Muscle layer of colon (tissue), 2 donors: Measurements from ENCODE around the gene SMG7.

Source experiments
- H3K27ac ChIP-seq: one replicate; pipeline ENCODE4 v1.7.0; 2013; ENCODE audit warnings: low read depth, mild to moderate bottlenecking, low read length, moderate library complexity
- H3K27me3 ChIP-seq, 2 donors: one replicate each; pipeline ENCODE4 v1.7.0; 2013; ENCODE audit warnings: low read length in 2 of 2, mild to moderate bottlenecking in 2 of 2; ENCODE audit not compliant: insufficient read depth in 2 of 2, control insufficient read depth in 1 of 2
- H3K36me3 ChIP-seq: one replicate; pipeline ENCODE4 v1.7.0; 2013; ENCODE audit warnings: mild to moderate bottlenecking, low read length; ENCODE audit not compliant: insufficient read depth
- H3K4me1 ChIP-seq: one replicate; pipeline ENCODE4 v1.7.0; 2013; ENCODE audit warnings: mild to moderate bottlenecking, low read length; ENCODE audit not compliant: insufficient read depth
- H3K4me3 ChIP-seq, 2 donors: one replicate each; pipeline ENCODE4 v1.7.0; 2013; ENCODE audit warnings: low read length in 2 of 2, low read depth in 1 of 2, mild to moderate bottlenecking in 1 of 2, moderate library complexity in 1 of 2
- H3K9ac ChIP-seq: one replicate; pipeline ENCODE4 v1.7.0; 2013; ENCODE audit warnings: low read length
- H3K9me3 ChIP-seq: one replicate; pipeline ENCODE4 v1.7.0; 2013; ENCODE audit warnings: mild to moderate bottlenecking, low read length
- donor health status: abdominal sarcoma.
- donor health status: Adenocarcinoma of cecum.

SMG7 gene

DNA sequence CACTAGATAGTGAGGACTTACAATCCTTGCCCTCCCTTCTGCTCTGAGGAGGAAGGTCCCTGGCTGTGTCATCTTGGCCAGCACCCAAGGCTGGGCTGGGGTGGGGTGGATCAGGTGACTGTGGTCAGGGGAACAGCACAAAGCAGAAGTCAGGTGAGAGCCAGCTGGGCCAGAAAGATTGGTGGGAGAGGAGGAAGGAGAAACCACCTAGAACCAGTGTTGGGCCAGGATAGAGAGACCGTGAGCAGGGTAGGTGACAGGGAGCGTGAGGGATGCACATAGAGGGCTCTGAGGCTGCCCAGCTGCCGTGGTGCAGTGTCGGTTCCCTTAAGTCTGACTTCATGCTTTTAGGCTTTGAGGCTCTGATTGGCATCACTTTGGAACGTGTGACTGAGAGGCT is 95.3 kb downstream of the SMG7 start:
- Histone ChIP-seq H3K27me3 (no peaks in the 10 kb centered on the region), H3K36me3 (no peaks in the 10 kb centered on the region), H3K9me3 (no peaks in the 10 kb centered on the region), H3K9ac (no peak overlapping the region), H3K4me1 (peaks cover 12% of the 10 kb centered on the region), H3K4me3 (no peak overlapping the region), H3K27ac (no peak overlapping the region)

DNA sequence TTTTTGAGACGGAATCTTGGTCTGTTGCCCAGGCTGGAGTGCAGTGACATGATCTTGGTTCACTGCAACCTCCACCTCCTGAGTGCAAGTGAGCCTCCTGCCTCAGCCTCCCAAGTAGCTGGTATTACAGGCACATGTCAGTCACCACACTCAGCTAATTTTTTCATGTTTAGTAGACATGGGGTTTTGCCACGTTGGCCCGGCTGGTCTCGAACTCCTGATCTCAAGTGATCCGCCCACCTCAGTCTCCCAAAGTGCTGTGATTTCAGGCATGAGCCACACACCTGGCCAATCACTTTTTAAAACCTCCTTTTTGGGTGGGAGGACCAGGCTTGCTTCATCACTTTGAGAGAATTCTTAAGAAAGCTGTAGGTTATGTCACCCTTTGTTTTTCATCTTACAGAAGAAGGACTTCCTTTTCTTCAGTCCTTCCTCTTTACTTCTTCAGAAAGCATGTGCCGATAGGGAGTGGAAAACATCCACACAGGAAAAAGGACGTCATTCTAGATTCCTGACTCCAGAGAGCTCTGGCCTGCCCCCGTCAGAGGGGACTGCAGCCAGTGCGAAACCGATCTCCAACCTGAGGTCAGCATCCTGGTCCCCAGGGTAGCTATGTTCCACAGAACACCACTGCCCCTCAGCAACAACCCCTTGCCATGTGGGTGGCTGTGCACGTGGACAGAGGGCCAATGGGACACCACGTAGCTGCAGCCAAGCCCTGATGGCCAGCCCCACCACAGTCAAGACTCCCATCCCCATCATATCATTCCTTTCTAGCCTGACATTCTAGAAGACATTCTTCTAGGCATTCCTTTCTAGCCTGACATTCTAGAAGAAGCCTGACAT is 96.1 kb downstream of the SMG7 start:
- Histone ChIP-seq H3K4me1 (peaks cover 12% of the 10 kb centered on the region), H3K27ac (no peak overlapping the region), H3K9ac (no peak overlapping the region), H3K27me3 (no peaks in the 10 kb centered on the region), H3K4me3 (no peak overlapping the region), H3K36me3 (no peaks in the 10 kb centered on the region), H3K9me3 (no peaks in the 10 kb centered on the region)

DNA sequence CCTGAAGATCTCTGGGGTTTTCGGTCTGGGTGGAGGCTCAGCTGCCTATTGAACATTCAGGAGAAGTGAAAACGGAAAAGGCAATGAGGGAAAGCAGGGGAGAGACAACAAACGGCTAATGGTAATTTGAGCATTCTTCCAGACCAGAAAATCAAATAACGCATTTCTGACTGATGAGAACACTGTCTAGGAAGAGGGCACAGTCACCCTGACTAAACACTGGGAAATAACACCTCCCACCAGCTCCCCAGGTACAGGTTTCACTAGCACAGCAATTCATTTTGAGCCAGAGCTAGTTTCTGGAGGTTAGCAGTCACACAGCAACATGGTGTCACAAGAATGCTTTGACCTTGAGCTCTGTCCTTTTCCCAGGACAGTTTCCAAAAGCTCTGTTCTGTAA is 96.8 kb downstream of the SMG7 start:
- no peaks in the 10 kb centered on the region for H3K27me3 ChIP-seq
- no peaks in the 10 kb centered on the region for H3K36me3 ChIP-seq
- H3K27ac ChIP-seq: no peak overlapping the region
- no peaks in the 10 kb centered on the region for H3K9me3 ChIP-seq
- H3K9ac ChIP-seq: no peak overlapping the region
- H3K4me1 ChIP-seq: peaks cover 12% of the 10 kb centered on the region
- no peak overlapping the region for H3K4me3 ChIP-seq

DNA sequence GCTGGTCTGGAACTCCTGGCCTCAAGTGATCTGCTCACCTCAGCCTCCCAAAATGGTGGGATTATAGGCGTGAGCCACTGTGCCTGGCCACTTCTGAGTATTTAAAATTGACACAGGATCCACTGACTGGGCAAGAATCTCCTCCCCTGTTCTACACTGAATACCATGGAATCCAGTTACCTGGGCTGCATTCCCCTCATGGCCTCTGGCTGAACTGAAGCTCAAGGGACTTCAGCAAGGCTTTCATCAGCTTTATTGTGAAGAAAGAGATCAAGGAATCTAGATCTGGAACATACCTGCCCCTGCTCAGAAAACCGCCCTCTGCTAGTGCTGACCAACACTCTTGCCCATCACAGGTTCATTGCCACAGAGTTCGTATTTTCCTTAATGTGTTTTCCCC is 97.5 kb downstream of the SMG7 start:
- no peak overlapping the region for H3K27ac ChIP-seq
- H3K9me3 ChIP-seq: no peaks in the 10 kb centered on the region
- no peak overlapping the region for H3K4me3 ChIP-seq
- no peaks in the 10 kb centered on the region for H3K36me3 ChIP-seq
- H3K4me1 ChIP-seq: peaks cover 12% of the 10 kb centered on the region
- H3K9ac ChIP-seq: no peak overlapping the region
- H3K27me3 ChIP-seq: no peaks in the 10 kb centered on the region

DNA sequence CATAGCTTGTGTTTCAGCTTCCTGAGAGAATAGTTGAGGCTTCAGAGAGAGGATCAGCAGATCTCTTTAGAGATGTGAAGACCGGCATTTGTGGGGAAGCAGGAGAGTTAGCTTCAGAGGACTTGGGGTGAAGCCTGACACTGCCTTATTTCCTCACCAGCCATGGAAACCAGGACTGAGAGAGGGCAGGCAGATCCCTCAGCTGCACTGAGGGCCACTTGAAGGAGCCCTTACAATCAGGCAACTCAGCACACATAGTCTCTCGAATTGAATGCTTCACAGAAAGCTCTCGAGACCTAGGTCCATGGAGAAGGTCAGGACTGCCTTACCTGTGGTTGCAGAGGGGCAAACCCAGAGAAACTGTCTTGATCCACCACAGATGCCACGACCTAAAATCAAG is 98.2 kb downstream of the SMG7 start:
- no peak overlapping the region for H3K9ac ChIP-seq
- H3K27me3 ChIP-seq: no peaks in the 10 kb centered on the region
- no peak overlapping the region for H3K4me3 ChIP-seq
- H3K27ac ChIP-seq: no peak overlapping the region
- no peaks in the 10 kb centered on the region for H3K9me3 ChIP-seq
- H3K36me3 ChIP-seq: no peaks in the 10 kb centered on the region
- H3K4me1 ChIP-seq: peaks cover 12% of the 10 kb centered on the region

DNA sequence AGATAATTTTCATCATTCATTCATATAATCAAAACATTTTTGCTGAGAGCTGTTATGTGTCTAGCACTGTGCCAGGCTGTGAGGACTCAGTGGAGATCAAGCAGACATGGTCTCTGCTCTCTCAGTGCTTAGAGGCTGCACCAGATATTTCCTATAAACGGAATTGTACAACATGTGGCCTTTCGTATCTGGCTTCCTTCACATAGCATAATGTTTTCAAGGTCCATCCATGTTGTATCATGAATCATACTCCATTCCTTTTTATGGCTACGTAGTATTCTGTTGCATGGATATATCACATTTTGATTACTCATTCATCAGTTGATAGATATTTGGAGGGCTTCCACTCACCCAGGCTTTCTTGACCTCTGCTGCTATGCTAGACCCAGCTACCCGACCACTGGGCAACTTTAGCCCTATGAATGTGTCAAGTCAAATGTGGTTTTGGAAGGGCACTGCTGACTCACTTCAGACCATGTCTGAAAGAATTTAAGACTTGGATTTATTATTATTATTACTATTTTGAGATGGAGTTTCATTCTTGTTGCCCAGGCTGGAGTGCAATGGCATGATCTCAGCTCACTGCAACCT is 99.5 kb downstream of the SMG7 start:
- Histone ChIP-seq H3K4me1 (peaks cover 12% of the 10 kb centered on the region), H3K4me3 (no peak overlapping the region), H3K36me3 (no peaks in the 10 kb centered on the region), H3K9me3 (no peaks in the 10 kb centered on the region), H3K27me3 (no peaks in the 10 kb centered on the region), H3K9ac (no peak overlapping the region), H3K27ac (no peak overlapping the region)

DNA sequence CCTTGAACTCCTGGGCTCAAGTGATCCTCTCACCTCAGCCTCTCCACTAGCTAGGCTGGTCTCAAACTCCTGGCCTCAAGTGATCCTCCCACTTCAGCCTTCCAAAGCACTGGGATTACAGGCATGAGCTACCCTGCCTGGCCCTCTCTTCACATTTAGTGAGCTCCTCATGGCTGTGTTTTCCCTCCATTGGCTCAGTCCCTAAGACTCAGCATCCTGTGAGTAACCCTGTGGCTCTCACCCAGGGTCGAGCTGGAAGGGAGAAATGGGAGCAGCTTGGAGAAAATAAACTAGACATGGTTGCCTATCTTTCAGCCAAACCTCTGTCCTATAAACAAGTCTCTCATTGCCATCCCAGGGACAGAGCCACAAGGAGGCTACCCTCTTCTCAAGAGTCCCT is 100.4 kb downstream of the SMG7 start:
- no peaks in the 10 kb centered on the region for H3K27me3 ChIP-seq
- no peak overlapping the region for H3K9ac ChIP-seq
- H3K4me1 ChIP-seq: peaks cover 6% of the 10 kb centered on the region
- H3K9me3 ChIP-seq: no peaks in the 10 kb centered on the region
- H3K36me3 ChIP-seq: no peaks in the 10 kb centered on the region
- no peak overlapping the region for H3K4me3 ChIP-seq
- H3K27ac ChIP-seq: no peak overlapping the region

DNA sequence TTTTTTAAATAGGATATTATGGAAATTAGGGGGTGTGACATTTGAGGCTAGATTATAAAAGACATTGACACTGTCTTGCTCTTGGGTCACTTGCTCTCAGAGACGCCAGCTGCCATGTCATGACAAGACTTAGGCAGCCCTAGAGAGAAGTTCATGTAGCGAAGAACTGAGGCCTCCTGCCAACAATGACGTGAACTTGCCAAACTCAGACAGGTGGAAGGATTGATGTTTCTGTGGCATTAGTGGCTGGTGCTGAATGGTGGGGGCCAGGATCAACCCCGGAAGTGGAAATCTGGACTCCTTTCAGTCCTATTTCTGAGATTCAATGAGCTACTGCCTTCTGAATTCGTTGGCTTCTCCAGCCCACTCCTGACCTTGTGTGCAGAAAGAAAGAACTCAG is 103.3 kb downstream of the SMG7 start:
- Histone ChIP-seq H3K4me3 (no peak overlapping the region), H3K27ac (no peak overlapping the region)

DNA sequence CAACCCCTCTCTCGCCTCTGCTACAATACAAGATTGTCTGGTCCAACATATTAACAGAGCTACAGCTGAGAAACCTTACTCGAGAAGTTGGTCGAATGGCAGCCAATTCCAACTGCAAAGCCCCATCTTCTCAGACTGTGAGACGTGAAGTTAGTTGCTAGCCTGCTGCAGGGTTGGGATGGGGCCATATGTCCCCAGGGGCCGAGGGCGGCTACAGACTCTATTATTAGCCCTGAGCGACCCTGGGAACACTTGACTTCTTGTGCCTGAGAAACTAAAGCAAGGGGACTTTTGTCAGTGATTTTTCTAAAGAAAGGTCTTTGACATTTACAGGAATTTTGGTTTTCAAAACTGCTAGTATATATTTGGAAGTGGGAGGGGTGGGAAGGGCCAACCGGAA is 104.2 kb downstream of the SMG7 start:
- H3K36me3 ChIP-seq: no peaks in the 10 kb centered on the region
- H3K27ac ChIP-seq: no peak overlapping the region
- H3K4me1 ChIP-seq: peaks cover 1% of the 10 kb centered on the region
- no peaks in the 10 kb centered on the region for H3K27me3 ChIP-seq
- H3K4me3 ChIP-seq: no peak overlapping the region
- no peaks in the 10 kb centered on the region for H3K9me3 ChIP-seq
- H3K9ac ChIP-seq: no peak overlapping the region

More for the DNA sequence above, 103.3 kb downstream of the SMG7 start:
- no peaks in the 10 kb centered on the region for H3K36me3 ChIP-seq
- H3K27me3 ChIP-seq: no peaks in the 10 kb centered on the region
- no peaks in the 10 kb centered on the region for H3K9me3 ChIP-seq
- no peak overlapping the region for H3K9ac ChIP-seq
- H3K4me1 ChIP-seq: peaks cover 6% of the 10 kb centered on the region

DNA sequence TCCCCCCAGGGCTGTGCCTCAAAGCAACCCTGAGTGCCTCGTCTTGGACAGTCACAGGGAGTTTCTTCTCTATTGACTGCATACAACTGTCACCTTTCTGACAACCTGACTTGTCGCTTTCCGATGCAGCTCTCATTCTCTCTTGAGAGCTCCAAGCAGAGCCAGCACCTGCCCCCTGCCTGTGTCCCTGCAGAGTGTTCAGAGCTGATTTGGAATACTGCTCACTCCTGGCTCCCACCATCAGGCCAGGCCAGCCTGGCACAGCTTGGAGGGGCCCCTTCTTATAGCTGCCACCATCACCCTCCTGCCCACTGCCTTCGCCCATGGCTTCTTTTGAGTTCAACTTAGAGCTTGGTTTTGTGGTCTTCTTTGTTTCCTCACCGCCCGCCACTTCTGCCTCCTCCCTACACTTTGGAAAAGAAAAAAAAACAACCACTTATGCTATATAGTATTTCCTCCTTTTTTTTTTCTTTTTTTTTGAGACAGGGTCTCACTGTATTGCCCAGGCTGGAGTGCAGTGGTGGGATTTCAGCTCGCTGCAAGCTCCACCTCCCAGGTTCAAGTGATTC is 105.7 kb downstream of the SMG7 start:
- Histone ChIP-seq H3K9me3 (no peaks in the 10 kb centered on the region), H3K27ac (no peak overlapping the region), H3K9ac (no peak overlapping the region), H3K4me1 (no peaks in the 10 kb centered on the region), H3K27me3 (no peaks in the 10 kb centered on the region), H3K4me3 (no peak overlapping the region), H3K36me3 (no peaks in the 10 kb centered on the region)

DNA sequence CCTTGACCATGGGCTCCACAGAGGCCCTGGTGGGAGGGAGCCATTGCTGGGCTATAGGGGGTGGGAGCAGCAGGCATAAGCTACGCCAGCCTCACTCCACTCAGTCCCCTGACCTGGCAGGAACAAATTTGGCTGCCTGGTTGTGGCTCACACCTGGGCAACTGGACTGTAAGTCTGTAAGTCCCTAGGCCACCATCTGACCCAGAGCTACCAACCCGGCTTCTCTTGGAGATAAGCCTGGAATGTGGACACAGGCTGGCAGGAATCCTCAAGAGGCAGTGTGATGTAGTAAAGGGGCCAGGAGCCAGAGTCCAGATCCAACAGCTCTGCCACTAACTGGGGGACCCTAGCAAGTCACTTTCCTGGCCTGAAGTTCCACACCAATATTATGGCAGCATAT is 106.6 kb downstream of the SMG7 start:
- Histone ChIP-seq H3K36me3 (no peaks in the 10 kb centered on the region), H3K9me3 (no peaks in the 10 kb centered on the region), H3K4me1 (no peaks in the 10 kb centered on the region), H3K9ac (no peak overlapping the region), H3K27me3 (no peaks in the 10 kb centered on the region), H3K4me3 (no peak overlapping the region), H3K27ac (no peak overlapping the region)
